ENCODE data around the gene STK11IP. TPM values are rescaled to one million over a fixed set of nuclear protein-coding genes. Genes with fewer than 3 reads are reported as not detected.
A peak's percentile ranks its signal among the peaks of the same experiment; 100 is the strongest.

The STK11IP gene
- total and polyA plus RNA-seq, 2 of the 13 experiments (the other 11 are each of a cell fraction or from before 2014, with no cell fraction given), result 12.8 to 24.0 TPM

GRCh38 chr2:219642465-219643083, 44.9 kb downstream of the STK11IP start (continued):
- TF ChIP-seq HMGXB3 (CRISPR knock-in tag; IDR thresholded peaks at IDR 0.05; ENCODE audit: borderline replicate concordance), result peak; percentile 77; the same call in 1 of the 2 replicates
- TF ChIP-seq REPIN1 (CRISPR knock-in tag; IDR thresholded peaks at IDR 0.05; ENCODE audit: borderline replicate concordance, low read depth), result peak; percentile 98
- no peak for TF ChIP-seq BCLAF1 (IDR thresholded peaks at IDR 0.05)
- no peak for TF ChIP-seq SNAPC2 (CRISPR knock-in tag; IDR thresholded peaks at IDR 0.05)
- TF ChIP-seq NFIC (IDR thresholded peaks at IDR 0.05; ENCODE audit: low read length), result no peak
- no peak for TF ChIP-seq MAFG (CRISPR knock-in tag; IDR thresholded peaks at IDR 0.05)
- TF ChIP-seq ZNF549 (CRISPR knock-in tag; IDR thresholded peaks at IDR 0.05), result no peak
- TF ChIP-seq ZNF644 (CRISPR knock-in tag; IDR thresholded peaks at IDR 0.05; ENCODE audit: low read depth), result peak; percentile 62; the same call in 1 of the 2 replicates
- peak; percentile 100 for TF ChIP-seq RAD21 (CRISPR knock-in tag; IDR thresholded peaks at IDR 0.05)
- TF ChIP-seq TFDP1 (CRISPR knock-in tag; IDR thresholded peaks at IDR 0.05; ENCODE audit: borderline replicate concordance), result peak; percentile 62; the same call in 1 of the 2 replicates
- TF ChIP-seq ZNF251 (CRISPR knock-in tag; IDR thresholded peaks at IDR 0.05), result no peak
- TF ChIP-seq ZNF484 (CRISPR knock-in tag; IDR thresholded peaks at IDR 0.05; ENCODE audit: borderline replicate concordance, low read depth), result no peak
- 0 out of 2 replicates have a peak, but pooled peaks have one; percentile 70 for TF ChIP-seq TMF1 (CRISPR knock-in tag; IDR thresholded peaks at IDR 0.05; ENCODE audit: low read depth)
- TF ChIP-seq ZNF12 (CRISPR knock-in tag; IDR thresholded peaks at IDR 0.05), result peak; percentile 69; the same call in 1 of the 2 replicates
- TF ChIP-seq AKAP8 (CRISPR knock-in tag; IDR thresholded peaks at IDR 0.05), result 0 out of 2 replicates have a peak, but pooled peaks have one; percentile 43
- peak; percentile 73 for TF ChIP-seq PPARG (CRISPR knock-in tag; conservative IDR thresholded peaks at IDR 0.05)
- TF ChIP-seq MXD3 (CRISPR knock-in tag; IDR thresholded peaks at IDR 0.05), result peak; percentile 83; the same call in 1 of the 2 replicates
- TF ChIP-seq SIN3B (IDR thresholded peaks at IDR 0.05; ENCODE audit: low read length), result peak; percentile 70
- no peak for TF ChIP-seq ZNF180 (CRISPR knock-in tag; IDR thresholded peaks at IDR 0.05; ENCODE audit: borderline replicate concordance, low read depth)
- peak; percentile 36; the same call in 1 of the 2 replicates for TF ChIP-seq ZNF556 (CRISPR knock-in tag; IDR thresholded peaks at IDR 0.05; ENCODE audit: borderline replicate concordance)
- TF ChIP-seq PAX8 (CRISPR knock-in tag; IDR thresholded peaks at IDR 0.05; ENCODE audit: borderline replicate concordance), result no peak
- peak; percentile 85 for TF ChIP-seq ZFP90 (CRISPR knock-in tag; IDR thresholded peaks at IDR 0.05; ENCODE audit: borderline replicate concordance)

All from HepG2 (cell line).